Progenitor cell of endocrine pancreas (in vitro differentiated cells): ENCODE data around the gene OSBPL5. TPM values are rescaled to one million over a fixed set of nuclear protein-coding genes. Genes with fewer than 3 reads are reported as not detected.

Source experiments
- DNase-seq: peaks from one replicate; pipeline ENCODE4 v3.0.0; 2021; ENCODE audit warnings: low spot score; ENCODE audit not compliant: unreplicated experiment
- H3K27ac Mint-ChIP-seq: 2 replicates; pipeline ENCODE4 v1.8.0; 2021; ENCODE audit warnings: mild to moderate bottlenecking, moderate library complexity, mixed read lengths
- H3K27me3 Mint-ChIP-seq: 2 replicates; pipeline ENCODE4 v1.8.0; 2021; ENCODE audit warnings: mixed read lengths
- H3K36me3 Mint-ChIP-seq: 2 replicates; pipeline ENCODE4 v1.8.0; 2022; ENCODE audit warnings: mixed read lengths; ENCODE audit not compliant: insufficient read depth
- H3K4me1 Mint-ChIP-seq: 2 replicates; pipeline ENCODE4 v1.8.0; 2021; ENCODE audit warnings: low read depth, mixed read lengths
- H3K4me3 Mint-ChIP-seq: 2 replicates; pipeline ENCODE4 v1.8.0; 2021; ENCODE audit warnings: low read depth, mild to moderate bottlenecking, moderate library complexity, mixed read lengths
- H3K9me3 Mint-ChIP-seq: 2 replicates; pipeline ENCODE4 v1.8.0; 2021; ENCODE audit warnings: low read depth, mixed read lengths
- CTCF ChIP-seq: fragments of 200-600 bp; sonication (generic); IDR thresholded peaks from one replicate; pipeline ENCODE4 v1.5.0; 2021; ENCODE audit warnings: antibody characterized with exemption, mild to moderate bottlenecking; ENCODE audit not compliant: unreplicated experiment
- total RNA-seq: library from RNA; stranded (reverse); gene quantifications from 2 replicates; pipeline ENCODE4 v1.2.1, GENCODE V29; 2021

The OSBPL5 gene
- total RNA-seq, 1 donor from 2014 or later = 11.9 TPM

- H3K27ac Mint-ChIP-seq = no peak overlapping the region
These were observed 113.7 kb downstream of the OSBPL5 start for GRCh38 chr11:3051196-3052108.

GRCh38 chr11:3050386-3051195 lies 114.5 kb downstream of the OSBPL5 start:
- no peak for DNase-seq
- H3K4me1 Mint-ChIP-seq = no peaks in the 10 kb centered on the region
- TF ChIP-seq CTCF = no peak

More at GRCh38 chr11:3051196-3052108, 113.7 kb downstream of the OSBPL5 start:
- peaks cover 5% of the 10 kb centered on the region for H3K36me3 Mint-ChIP-seq
- H3K4me1 Mint-ChIP-seq = peaks cover 5% of the 10 kb centered on the region
- no peaks in the 10 kb centered on the region for H3K9me3 Mint-ChIP-seq
- no peak for DNase-seq
- no peak overlapping the region for H3K4me3 Mint-ChIP-seq
- H3K27me3 Mint-ChIP-seq = no peaks in the 10 kb centered on the region
- TF ChIP-seq CTCF = no peak

GRCh38 chr11:3049430-3050243 lies 115.5 kb downstream of the OSBPL5 start:
- peaks cover 6% of the 10 kb centered on the region for H3K36me3 Mint-ChIP-seq
- no peak overlapping the region for H3K4me3 Mint-ChIP-seq
- H3K27ac Mint-ChIP-seq = peak overlapping the region; percentile 52

More at GRCh38 chr11:3050386-3051195, 114.5 kb downstream of the OSBPL5 start:
- no peaks in the 10 kb centered on the region for H3K27me3 Mint-ChIP-seq
- peaks cover 5% of the 10 kb centered on the region for H3K36me3 Mint-ChIP-seq
- H3K27ac Mint-ChIP-seq = no peak overlapping the region
- H3K9me3 Mint-ChIP-seq = no peaks in the 10 kb centered on the region
- no peak overlapping the region for H3K4me3 Mint-ChIP-seq

GRCh38 chr11:3047637-3048036 lies 117.5 kb downstream of the OSBPL5 start:
- Mint-ChIP-seq H3K27me3 (no peaks in the 10 kb centered on the region), H3K36me3 (peaks cover 3% of the 10 kb centered on the region), H3K27ac (no peak overlapping the region), H3K9me3 (no peaks in the 10 kb centered on the region), H3K4me1 (no peaks in the 10 kb centered on the region), H3K4me3 (no peak overlapping the region)
- no peak for TF ChIP-seq CTCF
- DNase-seq = no peak

More at GRCh38 chr11:3049430-3050243, 115.5 kb downstream of the OSBPL5 start:
- TF ChIP-seq CTCF = no peak
- no peak for DNase-seq
- Mint-ChIP-seq H3K9me3 (no peaks in the 10 kb centered on the region), H3K4me1 (no peaks in the 10 kb centered on the region), H3K27me3 (no peaks in the 10 kb centered on the region)
